Karpas-422 (cell line): Measurements from ENCODE around the gene CHCHD6. TPM values are rescaled to one million over a fixed set of nuclear protein-coding genes. Genes with fewer than 3 reads are reported as not detected.

Experiments
- DNase-seq: peaks from one replicate; pipeline ENCODE4 v3.0.0-alpha.2; 2015
- H2AFZ ChIP-seq: fragments of 200-600 bp; sonication (generic); 2 replicates; pipeline ENCODE4 v1.6.1; 2014; ENCODE audit warnings: antibody characterized with exemption, low read length, mixed read lengths
- H3K27ac ChIP-seq: fragments of 200-600 bp; sonication (generic); 2 replicates; pipeline ENCODE4 v1.5.1; 2014; ENCODE audit warnings: mild to moderate bottlenecking, low read length, moderate library complexity
- H3K27me3 ChIP-seq: fragments of 200-600 bp; sonication (generic); 2 replicates; pipeline ENCODE4 v1.6.1; 2014; ENCODE audit warnings: low read length, mixed read lengths
- H3K36me3 ChIP-seq: fragments of 200-600 bp; sonication (generic); 2 replicates; pipeline ENCODE4 v1.6.1; 2014; ENCODE audit warnings: low read length, mixed read lengths; ENCODE audit not compliant: insufficient read depth
- H3K4me1 ChIP-seq: fragments of 200-600 bp; sonication (generic); 2 replicates; pipeline ENCODE4 v1.6.1; 2014; ENCODE audit warnings: mild to moderate bottlenecking, low read length, mixed read lengths
- H3K4me2 ChIP-seq: fragments of 200-600 bp; sonication (generic); 2 replicates; pipeline ENCODE4 v1.6.1; 2014; ENCODE audit warnings: low read length, low read depth, mild to moderate bottlenecking; ENCODE audit not compliant: poor library complexity, severe bottlenecking
- H3K4me3 ChIP-seq: fragments of 200-600 bp; sonication (generic); 2 replicates; pipeline ENCODE4 v1.5.1; 2014; ENCODE audit warnings: mild to moderate bottlenecking, antibody characterized with exemption, low read length, mixed read lengths
- H3K79me2 ChIP-seq: fragments of 200-600 bp; sonication (generic); 2 replicates; pipeline ENCODE4 v1.6.1; 2014; ENCODE audit warnings: mild to moderate bottlenecking, low read length, mixed read lengths
- H3K9ac ChIP-seq: fragments of 200-600 bp; sonication (generic); 2 replicates; pipeline ENCODE4 v1.6.0; 2014; ENCODE audit warnings: low read length
- H3K9me2 ChIP-seq: fragments of 200-600 bp; sonication (generic), shearing (Covaris generic); replicated peaks from 2 replicates; pipeline ENCODE4 v1.6.0; 2014; ENCODE audit warnings: mild to moderate bottlenecking, low read length, moderate library complexity; ENCODE audit not compliant: insufficient read depth
- H3K9me3 ChIP-seq: fragments of 300-700, 200-600 bp; sonication (generic); 2 replicates; pipeline ENCODE4 v1.6.1; 2014; ENCODE audit warnings: low read length, mixed read lengths
- H4K20me1 ChIP-seq: fragments of 200-600 bp; sonication (generic); 2 replicates; pipeline ENCODE4 v1.6.1; 2014; ENCODE audit warnings: mild to moderate bottlenecking, antibody characterized with exemption, low read length, low read depth; ENCODE audit not compliant: insufficient read depth
- total RNA-seq: library from RNA; depleted of rRNA; stranded (reverse); fragments of >200 nt; shearing (Covaris generic); gene quantifications from 2 replicates; pipeline ENCODE4 v1.2.3, GENCODE V29; 2014; ENCODE audit warnings: low replicate concordance

CHCHD6 gene
- total RNA-seq, 1 experiment from 2014 or later = 12.8 TPM

- H3K4me3 ChIP-seq = no peak overlapping the region
- no peak overlapping the region for H3K9ac ChIP-seq
- no peak overlapping the region for H3K4me2 ChIP-seq
- no peaks in the 10 kb centered on the region for H3K9me2 ChIP-seq
- no peak overlapping the region for H2AFZ ChIP-seq
- no peak for DNase-seq
- no peak overlapping the region for H3K27ac ChIP-seq
- no peaks in the 10 kb centered on the region for H3K27me3 ChIP-seq
- H4K20me1 ChIP-seq = peaks cover 16% of the 10 kb centered on the region; the same call in 1 of the 2 replicates
- no peaks in the 10 kb centered on the region for H3K4me1 ChIP-seq
- no peaks in the 10 kb centered on the region for H3K79me2 ChIP-seq
- no peaks in the 10 kb centered on the region for H3K36me3 ChIP-seq
- H3K9me3 ChIP-seq = no peaks in the 10 kb centered on the region
Measured at GRCh38 chr3:126908752-126909275, 204.8 kb downstream of the CHCHD6 start.

GRCh38 chr3:126910231-126910630 is 206.2 kb downstream of the CHCHD6 start:
- no peaks in the 10 kb centered on the region for H3K4me1 ChIP-seq
- no peak overlapping the region for H3K4me2 ChIP-seq
- DNase-seq = no peak
- H2AFZ ChIP-seq = no peak overlapping the region
- no peaks in the 10 kb centered on the region for H3K9me3 ChIP-seq
- H4K20me1 ChIP-seq = peaks cover 12% of the 10 kb centered on the region; the same call in 1 of the 2 replicates
- H3K4me3 ChIP-seq = no peak overlapping the region
- H3K9ac ChIP-seq = no peak overlapping the region
- H3K27me3 ChIP-seq = no peaks in the 10 kb centered on the region
- H3K27ac ChIP-seq = no peak overlapping the region
- no peaks in the 10 kb centered on the region for H3K9me2 ChIP-seq
- no peaks in the 10 kb centered on the region for H3K36me3 ChIP-seq
- no peaks in the 10 kb centered on the region for H3K79me2 ChIP-seq

GRCh38 chr3:126911162-126912026 is 207.4 kb downstream of the CHCHD6 start:
- H4K20me1 ChIP-seq = peaks cover 9% of the 10 kb centered on the region; the same call in 1 of the 2 replicates
- no peak overlapping the region for H2AFZ ChIP-seq
- H3K4me3 ChIP-seq = no peak overlapping the region
- no peak for DNase-seq
- H3K4me1 ChIP-seq = no peaks in the 10 kb centered on the region
- H3K27me3 ChIP-seq = no peaks in the 10 kb centered on the region
- no peak overlapping the region for H3K27ac ChIP-seq
- H3K4me2 ChIP-seq = no peak overlapping the region
- no peaks in the 10 kb centered on the region for H3K9me2 ChIP-seq
- no peak overlapping the region for H3K9ac ChIP-seq
- no peaks in the 10 kb centered on the region for H3K9me3 ChIP-seq
- H3K79me2 ChIP-seq = no peaks in the 10 kb centered on the region
- H3K36me3 ChIP-seq = no peaks in the 10 kb centered on the region

- Histone ChIP-seq H2AFZ (no peak overlapping the region), H3K4me1 (no peaks in the 10 kb centered on the region), H3K79me2 (no peaks in the 10 kb centered on the region), H3K9me3 (no peaks in the 10 kb centered on the region), H3K4me2 (no peak overlapping the region), H3K27ac (no peak overlapping the region), H4K20me1 (0 out of 2 replicates have a peak, but pooled peaks cover 4% of the 10 kb centered on the region), H3K9ac (no peak overlapping the region), H3K27me3 (no peaks in the 10 kb centered on the region), H3K4me3 (no peak overlapping the region), H3K9me2 (no peaks in the 10 kb centered on the region), H3K36me3 (no peaks in the 10 kb centered on the region)
- DNase-seq = no peak
Measured at GRCh38 chr3:126912027-126912422, 208.0 kb downstream of the CHCHD6 start.

GRCh38 chr3:126912491-126913195 is 208.6 kb downstream of the CHCHD6 start:
- Histone ChIP-seq H3K9me2 (no peaks in the 10 kb centered on the region), H2AFZ (no peak overlapping the region), H3K79me2 (no peaks in the 10 kb centered on the region), H3K27ac (no peak overlapping the region), H3K27me3 (no peaks in the 10 kb centered on the region), H3K4me3 (no peak overlapping the region), H3K4me1 (no peaks in the 10 kb centered on the region), H3K4me2 (no peak overlapping the region), H3K9me3 (no peaks in the 10 kb centered on the region), H3K36me3 (no peaks in the 10 kb centered on the region), H3K9ac (no peak overlapping the region), H4K20me1 (0 out of 2 replicates have a peak, but pooled peaks cover 4% of the 10 kb centered on the region)
- no peak for DNase-seq

GRCh38 chr3:126913524-126913923 is 209.5 kb downstream of the CHCHD6 start:
- no peaks in the 10 kb centered on the region for H3K27me3 ChIP-seq
- no peak overlapping the region for H2AFZ ChIP-seq
- no peak overlapping the region for H3K4me3 ChIP-seq
- no peaks in the 10 kb centered on the region for H3K9me3 ChIP-seq
- H3K4me1 ChIP-seq = no peaks in the 10 kb centered on the region
- H3K27ac ChIP-seq = no peak overlapping the region
- no peak overlapping the region for H3K4me2 ChIP-seq
- H3K9ac ChIP-seq = no peak overlapping the region
- peaks cover 8% of the 10 kb centered on the region; the same call in 1 of the 2 replicates for H4K20me1 ChIP-seq
- no peaks in the 10 kb centered on the region for H3K36me3 ChIP-seq
- no peak for DNase-seq
- no peaks in the 10 kb centered on the region for H3K9me2 ChIP-seq
- no peaks in the 10 kb centered on the region for H3K79me2 ChIP-seq

GRCh38 chr3:126914226-126914625 is 210.2 kb downstream of the CHCHD6 start:
- Histone ChIP-seq H4K20me1 (peaks cover 10% of the 10 kb centered on the region; the same call in 1 of the 2 replicates), H3K27ac (no peak overlapping the region), H2AFZ (no peak overlapping the region), H3K9me2 (no peaks in the 10 kb centered on the region), H3K9ac (no peak overlapping the region), H3K4me2 (no peak overlapping the region), H3K4me3 (no peak overlapping the region), H3K9me3 (no peaks in the 10 kb centered on the region), H3K36me3 (no peaks in the 10 kb centered on the region), H3K79me2 (no peaks in the 10 kb centered on the region), H3K27me3 (no peaks in the 10 kb centered on the region), H3K4me1 (no peaks in the 10 kb centered on the region)
- DNase-seq = no peak

- no peaks in the 10 kb centered on the region for H3K4me1 ChIP-seq
- peaks cover 10% of the 10 kb centered on the region; the same call in 1 of the 2 replicates for H4K20me1 ChIP-seq
- DNase-seq = no peak
- H3K36me3 ChIP-seq = no peaks in the 10 kb centered on the region
- no peaks in the 10 kb centered on the region for H3K27me3 ChIP-seq
- no peaks in the 10 kb centered on the region for H3K9me2 ChIP-seq
- no peak overlapping the region for H3K4me2 ChIP-seq
- no peak overlapping the region for H3K4me3 ChIP-seq
- no peaks in the 10 kb centered on the region for H3K79me2 ChIP-seq
- H2AFZ ChIP-seq = no peak overlapping the region
- no peak overlapping the region for H3K9ac ChIP-seq
- H3K27ac ChIP-seq = no peak overlapping the region
- H3K9me3 ChIP-seq = no peaks in the 10 kb centered on the region
Measured at GRCh38 chr3:126915015-126915414, 211.0 kb downstream of the CHCHD6 start.
